NCI-H187 (cell line): Measurements from ENCODE around the gene ARID1B.

Source experiments
- DNase-seq, 2 experiments: peaks; one replicate each; lab custom pipeline; 2025; lab: John Stamatoyannopoulos, UW

The ARID1B gene

DNA sequence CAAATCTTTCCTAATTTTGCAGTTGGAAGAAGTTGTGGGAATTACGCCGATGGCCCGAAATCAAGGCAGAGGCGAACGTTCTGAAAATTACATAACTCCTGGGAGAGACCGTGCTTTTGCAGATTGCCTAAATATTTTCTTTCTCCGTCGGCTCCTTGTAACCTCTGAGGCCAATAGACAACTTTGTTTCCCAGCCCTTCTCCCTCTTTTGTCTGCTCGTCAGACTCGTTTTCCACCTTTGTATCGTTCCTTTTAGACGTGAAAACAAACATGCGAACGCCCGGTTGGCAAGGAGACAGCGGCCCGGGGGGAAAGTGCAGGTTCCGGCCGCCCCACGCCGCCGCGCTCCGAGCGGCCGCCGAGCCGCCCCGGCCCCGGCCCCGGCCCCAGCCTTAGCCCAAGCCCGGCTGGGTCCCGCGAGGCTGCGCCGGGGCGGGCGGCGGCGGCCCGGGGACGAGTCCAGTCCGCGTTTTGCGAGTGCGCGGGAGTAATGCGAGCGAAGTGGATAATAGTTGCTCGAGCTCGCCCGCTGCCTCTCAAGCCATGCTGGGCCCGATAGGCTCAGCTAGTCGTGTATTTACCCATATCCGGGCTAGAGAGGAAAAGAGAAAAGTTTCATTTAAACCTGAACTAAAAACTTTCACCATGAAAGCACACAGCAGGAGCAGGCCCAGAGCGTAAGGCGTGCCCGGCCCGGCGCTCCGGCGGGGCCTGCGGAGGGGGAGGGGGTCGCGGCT is at the start of gene ARID1B:
Gene ARID1B, plus strand, starts transcription at position 539 of the 737 bp plus-strand sequence. CDS start 303 bp downstream, outside the sequence.
- DNase-seq: peak; percentile 47 to 84

GRCh38 chr6:156727715-156728385 is 49.3 kb upstream of the ARID1B start:
- no peak for DNase-seq

DNA sequence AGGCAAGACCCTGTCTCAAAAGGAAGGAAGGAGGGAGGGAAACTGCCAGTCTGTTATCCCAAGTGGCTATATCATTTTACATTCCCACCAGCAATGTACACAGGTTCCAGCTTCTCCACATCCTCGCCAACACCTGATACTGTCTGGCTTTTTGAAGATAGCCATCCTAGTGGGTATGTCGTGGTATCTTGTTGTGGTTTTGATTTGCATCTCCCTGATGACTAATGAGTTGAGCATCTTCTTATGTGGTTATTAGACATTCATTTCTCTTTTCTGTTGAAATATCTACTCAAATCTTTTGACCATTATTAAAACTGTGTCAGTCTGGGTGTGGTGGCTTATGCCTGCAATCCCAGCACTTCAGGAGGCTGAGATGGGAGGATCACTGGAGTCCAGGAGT is 47.9 kb upstream of the ARID1B start:
- DNase-seq: no peak

- DNase-seq: no peak
Observed at GRCh38 chr6:156731396-156731795, 45.8 kb upstream of the ARID1B start.

GRCh38 chr6:156735751-156736150 is 41.4 kb upstream of the ARID1B start:
- DNase-seq: no peak

- no peak for DNase-seq
Observed at GRCh38 chr6:156740604-156741003, 36.6 kb upstream of the ARID1B start.

- no peak for DNase-seq
Observed at GRCh38 chr6:156741287-156742073, 35.7 kb upstream of the ARID1B start.

DNA sequence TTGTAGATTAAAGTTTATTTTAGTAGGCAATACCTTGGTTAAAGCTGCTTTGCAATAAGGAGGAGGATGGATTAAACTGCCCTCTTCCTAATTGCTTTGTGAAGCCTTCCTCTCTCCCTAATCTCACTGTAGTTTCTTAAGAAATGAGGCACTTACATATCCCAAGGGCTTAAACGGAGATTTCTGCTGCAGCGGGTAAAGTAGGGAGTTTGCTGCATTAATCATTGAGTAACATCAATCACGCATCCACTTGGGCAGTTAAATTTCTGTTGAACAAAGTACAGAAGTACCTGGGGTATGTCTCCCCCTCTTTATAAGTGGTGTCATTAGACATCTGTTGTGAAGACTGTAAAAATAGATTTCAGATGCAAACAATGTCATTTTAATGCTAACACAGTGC is 29.5 kb upstream of the ARID1B start:
- DNase-seq: no peak

- no peak for DNase-seq
Observed at GRCh38 chr6:156748504-156748903, 28.7 kb upstream of the ARID1B start.

GRCh38 chr6:156752666-156753301 is 24.4 kb upstream of the ARID1B start:
- DNase-seq: no peak

DNA sequence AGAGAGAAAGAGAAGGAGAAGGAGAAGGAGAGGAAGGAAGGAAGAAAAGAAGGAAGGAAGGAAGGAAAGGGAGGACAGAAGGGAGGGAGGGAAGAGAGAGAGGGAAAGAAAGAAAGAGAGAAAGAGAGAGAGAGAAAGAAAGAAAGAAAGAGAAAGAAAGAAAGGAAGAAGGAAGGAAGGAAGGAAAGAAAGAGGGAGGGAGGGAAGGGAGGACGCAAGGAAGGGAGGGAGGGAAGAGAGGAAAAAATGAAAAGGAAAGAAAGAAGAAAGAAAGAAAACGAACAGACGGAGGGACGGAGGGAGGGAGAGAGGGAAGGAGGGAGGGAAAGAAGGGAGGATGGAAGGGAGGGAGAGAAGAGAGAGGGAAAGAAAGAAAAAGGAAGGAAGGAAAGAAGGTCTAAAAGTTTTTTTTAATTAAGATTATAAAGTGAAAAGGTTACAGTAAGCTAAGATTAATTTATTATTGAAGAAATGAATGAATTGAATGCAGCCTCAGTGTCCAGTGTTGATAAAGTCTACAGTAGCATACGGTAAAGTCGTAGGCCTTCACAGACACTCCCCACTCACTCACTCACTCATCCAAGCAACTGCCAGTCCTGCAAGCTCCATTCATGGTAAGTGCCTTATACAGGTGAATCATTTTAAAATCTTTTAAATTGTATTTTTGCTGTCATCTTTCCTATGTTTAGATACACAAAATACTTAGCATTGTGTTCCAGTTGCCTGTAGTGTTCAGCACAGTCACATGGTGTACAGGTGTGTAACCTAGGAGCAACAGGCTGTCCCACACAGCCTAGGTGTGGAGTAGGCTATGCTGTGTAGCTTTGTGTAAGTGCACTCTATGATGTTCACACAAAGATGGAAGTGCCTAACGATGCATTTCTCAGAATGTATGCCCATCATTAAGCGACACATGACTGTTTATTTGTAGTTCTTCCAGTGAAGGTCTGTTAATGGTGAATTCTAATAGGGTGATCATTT is 20.3 kb upstream of the ARID1B start:
- no peak for DNase-seq

DNA sequence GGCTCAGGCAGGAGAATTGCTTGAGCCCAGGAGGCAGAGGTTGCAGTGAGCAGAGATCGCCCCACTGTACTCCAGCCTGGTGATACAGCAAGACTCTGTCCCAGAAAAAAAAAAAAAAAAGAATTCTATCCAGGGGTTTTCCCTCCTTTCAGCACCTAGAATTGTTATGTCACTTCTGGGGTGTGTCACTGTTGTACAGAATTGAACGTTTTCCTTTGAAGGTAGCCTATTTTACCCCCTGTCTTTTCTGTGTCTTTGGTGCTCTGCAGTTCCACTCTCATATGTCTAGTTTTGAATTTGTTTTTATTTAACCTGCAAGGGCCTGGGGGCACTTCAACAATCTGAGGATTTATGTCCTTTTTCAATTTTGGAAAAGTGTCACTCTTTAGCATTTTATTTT is 19.3 kb upstream of the ARID1B start:
- no peak for DNase-seq

DNA sequence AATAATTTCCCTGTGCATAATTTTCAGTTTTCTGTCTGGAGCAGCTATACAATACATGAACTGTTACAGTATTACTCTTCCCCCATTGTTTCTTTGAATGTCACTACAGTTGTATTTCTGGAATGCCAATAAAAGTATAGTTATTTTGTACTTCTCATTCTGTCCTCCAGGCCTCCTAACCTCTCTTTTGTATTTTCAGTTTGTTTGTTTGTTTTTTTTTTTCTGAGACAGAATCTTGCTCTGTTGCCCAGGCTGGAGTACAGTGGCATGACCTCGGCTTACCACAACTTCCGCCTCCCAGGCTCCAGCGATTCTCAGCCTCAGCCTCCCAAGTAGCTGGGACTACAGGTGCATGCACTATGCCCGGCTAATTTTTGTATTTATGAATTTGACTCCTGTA is 16.8 kb upstream of the ARID1B start:
- no peak for DNase-seq

DNA sequence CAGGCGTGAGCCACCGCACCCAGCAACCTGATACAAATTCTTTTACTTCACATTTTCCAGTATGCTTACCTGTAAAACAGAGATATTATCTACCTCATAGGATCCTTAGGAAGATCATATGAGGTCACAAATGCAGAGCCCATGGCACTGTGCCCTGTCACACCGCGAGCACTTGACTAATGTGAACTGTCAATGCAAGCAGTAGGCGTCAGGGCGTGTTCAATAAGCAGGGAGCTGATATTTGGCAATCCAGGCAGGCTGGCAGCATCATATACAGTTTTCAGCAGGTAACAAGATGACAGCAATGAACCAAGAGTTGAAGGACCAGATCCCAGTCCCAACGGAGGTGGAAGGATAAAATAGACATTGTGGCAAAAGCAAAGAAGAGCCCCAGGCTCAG is 14.6 kb upstream of the ARID1B start:
- no peak for DNase-seq

- DNase-seq: no peak
Observed at GRCh38 chr6:156765117-156765516, 12.1 kb upstream of the ARID1B start.

DNA sequence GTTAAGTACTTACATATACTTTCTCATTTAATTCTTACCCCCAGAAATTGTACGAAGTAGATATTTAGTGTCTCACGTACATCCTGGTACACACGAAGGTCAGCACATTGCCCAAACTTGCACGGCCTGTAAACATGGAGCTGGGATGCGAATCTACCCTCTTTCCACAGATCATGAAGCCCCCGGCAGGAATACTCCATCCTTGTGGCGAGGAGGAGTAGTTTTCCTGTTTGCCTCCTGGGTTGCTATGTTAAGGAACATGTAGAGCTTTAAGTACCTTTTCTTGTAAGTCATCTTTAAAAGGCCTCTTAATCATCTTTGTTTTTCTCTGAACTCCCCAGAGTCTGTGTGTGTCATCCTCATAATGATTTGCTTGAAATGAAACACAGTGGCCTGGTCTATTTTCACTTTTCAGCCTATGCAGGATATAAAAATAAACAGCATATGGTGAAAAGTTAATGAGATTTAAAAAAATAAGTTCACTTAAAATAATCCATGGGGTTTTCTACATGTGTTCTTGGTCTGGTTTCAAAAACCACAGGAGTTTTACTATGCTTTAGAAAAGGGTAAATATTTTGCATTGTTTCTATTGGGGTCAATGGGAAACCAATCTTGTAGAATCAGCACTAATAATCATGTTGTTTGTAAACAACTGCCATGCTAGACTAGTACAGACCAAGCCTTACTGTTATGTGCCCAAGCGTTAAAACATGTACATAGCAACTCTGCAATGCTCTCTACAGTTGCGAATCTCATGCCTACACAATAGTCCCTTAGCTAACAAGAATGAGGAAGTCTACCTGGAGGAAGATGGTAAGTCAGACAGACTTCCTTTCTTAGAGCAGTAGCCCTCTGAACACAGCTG is 9.3 kb upstream of the ARID1B start:
- DNase-seq: no peak

DNA sequence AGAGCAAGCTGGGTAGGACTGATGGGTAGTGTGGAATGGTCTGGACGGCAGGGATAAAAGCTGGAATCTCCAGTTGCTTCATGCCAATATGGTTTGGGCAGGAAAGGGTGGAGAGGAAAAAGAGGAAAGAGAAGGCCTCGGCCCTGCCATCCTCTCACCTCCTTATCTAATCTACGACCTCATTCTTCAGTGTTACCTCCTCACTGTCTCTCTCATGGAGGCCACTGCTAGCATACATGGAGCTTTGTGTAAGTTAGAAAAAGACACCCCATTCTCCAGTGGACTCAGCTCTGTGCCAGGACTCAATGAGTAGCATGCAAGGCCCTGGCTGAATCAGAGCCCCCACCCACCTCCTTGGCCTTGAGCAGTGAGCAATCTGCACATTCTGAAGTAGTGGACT is 6.1 kb upstream of the ARID1B start:
- DNase-seq: no peak

DNA sequence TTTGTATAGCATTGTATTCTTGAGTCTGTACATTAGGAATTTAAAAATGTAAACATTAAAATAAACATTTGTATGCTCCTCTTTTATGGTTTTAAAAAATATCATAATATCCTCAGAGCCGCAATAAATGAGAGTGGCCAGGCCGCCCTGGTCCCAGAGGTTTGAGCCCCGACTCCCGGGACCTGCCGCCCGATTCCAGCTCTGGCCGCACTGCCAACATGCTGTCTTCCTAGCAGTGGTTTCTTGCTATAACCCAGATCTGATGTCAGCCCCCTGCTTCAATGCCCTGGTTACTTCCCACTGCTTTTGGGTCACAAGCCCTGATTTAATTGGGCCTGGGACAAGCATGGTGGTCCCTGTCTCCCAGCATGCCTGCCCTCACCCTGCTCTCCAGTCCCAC is 5.4 kb upstream of the ARID1B start:
- no peak for DNase-seq

DNA sequence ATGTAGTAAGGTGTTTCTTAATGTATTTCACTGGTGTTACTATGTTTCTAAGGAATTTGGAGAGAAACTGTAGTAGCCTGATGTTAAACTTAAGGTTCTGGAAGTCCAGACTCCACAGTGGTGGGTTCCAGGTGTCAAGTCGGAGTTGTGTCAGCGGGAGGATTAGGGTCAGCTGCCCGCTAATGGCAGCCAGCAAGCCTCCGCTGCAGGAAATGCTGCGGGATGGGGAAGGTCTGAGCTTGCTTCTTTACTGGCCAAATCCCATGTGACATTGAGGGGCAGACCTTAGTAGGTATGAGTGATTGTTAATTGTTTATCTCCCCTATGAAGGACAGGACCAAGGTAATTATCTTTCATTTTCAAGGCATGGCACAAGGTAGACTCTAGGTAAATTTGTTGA is 3.7 kb upstream of the ARID1B start:
- DNase-seq: no peak
